K562 treated with DMSO at 1 percent for 4 hours (cell line): Measurements from ENCODE around the gene PRSS27. TPM values are rescaled to one million over a fixed set of nuclear protein-coding genes. Genes with fewer than 3 reads are reported as not detected.

Experiments
- total RNA-seq: library from RNA; unstranded; fragments of 300-600 nt; gene quantifications from 2 replicates; pipeline ENCODE4 v1.2.3, GENCODE V29; 2022; ENCODE audit not compliant: insufficient read depth

Gene PRSS27
- 0.61 and 1.9 TPM in 2 replicates for total RNA-seq

GRCh38 chr16:2720064-2720457 lies at the start of gene PRSS27:
Gene PRSS27 (minus strand): TSS chr16:2720224. CDS start chr16:2720160, 64 bp downstream.

GRCh38 chr16:2752035-2752849 lies 32.2 kb upstream of the PRSS27 start, which contains the start of gene SRRM2:
Gene SRRM2 (plus strand): TSS chr16:2752638. CDS start chr16:2756365, 3,727 bp downstream.

GRCh38 chr16:2682209-2683021 lies 37.6 kb downstream of the PRSS27 start, which contains the start of gene KCTD5:
Gene KCTD5 (plus strand): TSS chr16:2682523. CDS start chr16:2682549, 26 bp downstream.

Other genes starting within 250 kb of the PRSS27 start
- 0.42 TPM in 1 of 2 replicates, not detected in the other for gene NTN3, start 248.9 kb downstream of the PRSS27 start, total RNA-seq
- gene TBC1D24, start 245.1 kb downstream of the PRSS27 start, total RNA-seq, result 5.7 and 10.9 TPM in 2 replicates
- 470 and 495 TPM in 2 replicates for gene ATP6V0C, start 206.3 kb downstream of the PRSS27 start, total RNA-seq
- gene AMDHD2, start 199.9 kb downstream of the PRSS27 start, total RNA-seq, result 24.0 and 36.2 TPM in 2 replicates
- 5.9 and 8.3 TPM in 2 replicates for gene CEMP1, start 188.8 kb downstream of the PRSS27 start, total RNA-seq
- 23.1 and 30.0 TPM in 2 replicates for gene PDPK1, start 182.2 kb downstream of the PRSS27 start, total RNA-seq
- gene KCTD5, start 37.7 kb downstream of the PRSS27 start, total RNA-seq, result 55.1 and 57.0 TPM in 2 replicates
- gene SRRM2, start 32.4 kb upstream of the PRSS27 start, total RNA-seq, result 145 and 244 TPM in 2 replicates
- 201 and 221 TPM in 2 replicates for gene ELOB, start 57.1 kb upstream of the PRSS27 start, total RNA-seq
- not detected in 2 replicates for gene PRSS33, start 67.3 kb upstream of the PRSS27 start, total RNA-seq
- not detected in 2 replicates for gene PRSS41, start 78.2 kb upstream of the PRSS27 start, total RNA-seq
- 95.8 and 106 TPM in 2 replicates for gene PRSS21, start 97.0 kb upstream of the PRSS27 start, total RNA-seq
- 1.7 TPM in 1 of 2 replicates, not detected in the other for gene ZG16B, start 110.1 kb upstream of the PRSS27 start, total RNA-seq
- gene PRSS22, start 137.9 kb upstream of the PRSS27 start, total RNA-seq, result not detected in 2 replicates
- gene FLYWCH2, start 163.0 kb upstream of the PRSS27 start, total RNA-seq, result 45.9 and 76.3 TPM in 2 replicates
- gene FLYWCH1, start 191.7 kb upstream of the PRSS27 start, total RNA-seq, result 33.1 and 37.0 TPM in 2 replicates
- 1.1 and 2.0 TPM in 2 replicates for gene KREMEN2, start 244.1 kb upstream of the PRSS27 start, total RNA-seq
- gene PAQR4, start 249.1 kb upstream of the PRSS27 start, total RNA-seq, result 15.4 and 15.7 TPM in 2 replicates